CD8-positive, alpha-beta memory T cell (primary cell): Measurements from ENCODE around the gene FAM174C. TPM values are rescaled to one million over a fixed set of nuclear protein-coding genes. Genes with fewer than 3 reads are reported as not detected.
"Not testable (repeated sequence)": the region's sequence is repeated elsewhere in the genome, so short reads cannot be mapped to it uniquely, and the experiment has no call there.

ENCODE experiments used
- CTCF ChIA-PET: fragments of 350-600 bp; sonication (Branson Sonifier 250); formaldehyde crosslinking; loops from one replicate; lab custom pipeline; 2021; ENCODE audit warnings: antibody characterized with exemption; lab: Charles Lee
- POLR2A ChIA-PET: fragments of 350-600 bp; sonication (Branson Sonifier 250); formaldehyde crosslinking; loops from one replicate; lab custom pipeline; 2021; ENCODE audit warnings: antibody characterized with exemption; lab: Charles Lee
- DNase-seq, 5 donors: peaks; one replicate each; pipeline versions ENCODE4 v3.0.0 to v3.0.0-alpha.2; 2020 to 2022; ENCODE audit warnings: mixed read lengths in 1 of 5
- H3K27ac ChIP-seq: one replicate; pipeline ENCODE4 v1.7.0; 2013; ENCODE audit warnings: low read depth, mild to moderate bottlenecking, low read length, moderate library complexity
- H3K27me3 ChIP-seq: 2 replicates; pipeline ENCODE4 v1.7.0; 2013; ENCODE audit warnings: low read length, mild to moderate bottlenecking; ENCODE audit not compliant: insufficient read depth, poor library complexity, severe bottlenecking
- H3K36me3 ChIP-seq: 2 replicates; pipeline ENCODE4 v1.7.0; 2013; ENCODE audit warnings: mild to moderate bottlenecking, low read length, moderate library complexity; ENCODE audit not compliant: insufficient read depth
- H3K4me1 ChIP-seq: 2 replicates; pipeline ENCODE4 v1.7.0; 2013; ENCODE audit warnings: mild to moderate bottlenecking, low read length, moderate library complexity; ENCODE audit not compliant: insufficient read depth
- H3K4me3 ChIP-seq: 2 replicates; pipeline ENCODE4 v1.7.0; 2013; ENCODE audit warnings: mild to moderate bottlenecking, low read length
- H3K9me3 ChIP-seq: 2 replicates; pipeline ENCODE4 v1.7.0; 2013; ENCODE audit warnings: mild to moderate bottlenecking, low read length
- H3K27ac Mint-ChIP-seq, 8 donors: one replicate each; pipeline ENCODE4 v1.8.0; 2020 to 2021; ENCODE audit warnings: mixed read lengths in 8 of 8, mild to moderate bottlenecking in 6 of 8, inconsistent platforms in 3 of 8, moderate library complexity in 3 of 8
- H3K27me3 Mint-ChIP-seq, 2 donors: one replicate each; pipeline ENCODE4 v1.8.0; 2020 to 2021; ENCODE audit warnings: mixed read lengths in 2 of 2, mild to moderate bottlenecking in 1 of 2, moderate library complexity in 1 of 2
- H3K36me3 Mint-ChIP-seq, 3 donors: one replicate each; pipeline ENCODE4 v1.8.0; 2020 to 2021; ENCODE audit warnings: mixed read lengths in 3 of 3, inconsistent platforms in 1 of 3, mild to moderate bottlenecking in 1 of 3
- H3K4me1 Mint-ChIP-seq, 3 donors: one replicate each; pipeline ENCODE4 v1.8.0; 2020 to 2021; ENCODE audit warnings: mixed read lengths in 3 of 3, inconsistent platforms in 1 of 3, mild to moderate bottlenecking in 1 of 3
- H3K4me3 Mint-ChIP-seq, 7 donors: one replicate each; pipeline ENCODE4 v1.8.0; 2020 to 2021; ENCODE audit warnings: mixed read lengths in 7 of 7, mild to moderate bottlenecking in 6 of 7, moderate library complexity in 4 of 7, inconsistent platforms in 2 of 7
- H3K9me3 Mint-ChIP-seq, 5 donors: one replicate each; pipeline ENCODE4 v1.8.0; 2020 to 2022; ENCODE audit warnings: mixed read lengths in 5 of 5, mild to moderate bottlenecking in 3 of 5, moderate library complexity in 2 of 5, inconsistent platforms in 1 of 5
- polyA plus RNA-seq: library from polyadenylated mRNA; unstranded; fragments of 300-500 nt; fragmentation: Illumina TruSeq; gene quantifications from one replicate; pipeline ENCODE4 v1.2.3, GENCODE V29; 2021
- total RNA-seq, 2 experiments: library from RNA; stranded (reverse); gene quantifications; one replicate each; pipeline ENCODE4 v1.2.3, GENCODE V29; 2021

The FAM174C gene
- total and polyA plus RNA-seq, 3 experiments from 2014 or later: 100 to 113 (median 113) TPM

DNA sequence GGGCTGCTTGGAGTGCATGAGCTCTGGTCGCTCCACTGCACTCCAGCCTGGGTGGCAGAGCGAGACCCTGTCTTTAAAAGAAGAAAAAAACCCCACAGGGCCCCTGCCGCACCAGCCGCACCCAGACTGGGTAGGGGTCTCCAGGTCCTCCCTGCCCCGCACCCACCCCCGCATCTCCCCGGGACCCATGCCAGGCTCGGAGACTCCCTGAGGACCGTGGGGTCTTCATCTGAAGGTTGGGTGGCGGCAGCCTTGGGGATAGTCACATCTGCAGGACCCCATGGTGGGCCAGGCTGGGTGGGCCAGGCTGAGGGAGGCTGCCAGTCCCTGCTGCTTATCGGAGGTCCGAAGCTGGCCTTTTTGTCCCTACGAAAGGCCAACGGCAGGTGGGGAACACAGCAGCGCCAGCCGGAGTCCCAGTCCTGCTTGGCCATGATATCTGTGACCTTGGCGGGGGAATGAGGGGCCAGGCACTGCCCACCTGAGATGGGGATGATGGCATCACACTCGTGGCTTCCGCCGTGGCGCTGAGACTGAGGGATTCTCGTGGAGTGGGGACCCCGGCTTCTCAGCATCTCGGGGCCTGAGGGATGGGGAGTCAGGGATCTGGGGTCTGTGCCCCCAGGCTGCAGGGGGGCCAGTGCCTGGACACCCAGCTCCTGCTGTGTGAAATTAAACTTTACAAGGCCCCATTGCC, 21.4 kb downstream of the FAM174C start:
- no peak overlapping the region for H3K4me3 ChIP-seq
- Mint-ChIP-seq H3K27ac (no peak overlapping the region), H3K9me3 (no peaks in the 10 kb centered on the region), H3K4me3 (no peak overlapping the region), H3K36me3 (no peaks in the 10 kb centered on the region), H3K27me3 (peaks cover 10 to 11% of the 10 kb centered on the region in 2 donors), H3K4me1 (peaks cover 0 to 1% (median 0%) of the 10 kb centered on the region in 3 donors)
- ChIA-PET CTCF (no interaction called here), POLR2A (no interaction called here)
- no peaks in the 10 kb centered on the region for H3K9me3 ChIP-seq
- peaks cover 14% of the 10 kb centered on the region for H3K27me3 ChIP-seq
- no peaks in the 10 kb centered on the region for H3K36me3 ChIP-seq
- DNase-seq: no peak
- no peaks in the 10 kb centered on the region for H3K4me1 ChIP-seq
- no peak overlapping the region for H3K27ac ChIP-seq

DNA sequence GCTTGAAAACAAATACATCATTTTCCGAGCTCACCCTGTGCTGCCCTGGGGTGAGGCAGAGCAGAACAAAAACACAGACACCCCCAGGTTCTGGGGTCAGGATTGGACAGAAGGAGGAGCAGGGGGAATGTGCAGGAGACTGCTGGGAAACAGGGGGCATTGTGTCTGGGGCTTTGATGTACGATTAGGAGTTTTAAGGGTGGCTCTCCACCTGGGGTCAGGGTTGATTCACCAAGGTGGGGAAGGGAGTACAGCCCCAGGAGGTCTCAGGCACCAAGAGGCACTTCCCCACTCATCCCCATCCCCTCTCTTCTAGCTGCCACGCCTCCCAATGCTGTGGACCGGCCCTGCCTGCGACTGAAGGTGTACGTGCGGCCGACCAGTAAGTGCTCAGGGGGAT, 22.9 kb downstream of the FAM174C start:
- no peaks in the 10 kb centered on the region for H3K36me3 Mint-ChIP-seq
- ChIA-PET POLR2A (no interaction called here), CTCF (no interaction called here)
- no peak overlapping the region for H3K4me3 ChIP-seq
- H3K9me3 ChIP-seq: no peaks in the 10 kb centered on the region
- H3K36me3 ChIP-seq: no peaks in the 10 kb centered on the region
- H3K4me1 Mint-ChIP-seq: peaks cover 0 to 1% (median 0%) of the 10 kb centered on the region in 3 donors
- no peak for DNase-seq
- H3K4me3 Mint-ChIP-seq: peak overlapping the region in 1 of 7 donors; percentile 11
- peaks cover 11% of the 10 kb centered on the region for H3K27me3 ChIP-seq
- no peak overlapping the region for H3K27ac Mint-ChIP-seq
- H3K4me1 ChIP-seq: no peaks in the 10 kb centered on the region
- no peaks in the 10 kb centered on the region for H3K9me3 Mint-ChIP-seq
- H3K27me3 Mint-ChIP-seq: peaks cover 4% of the 10 kb centered on the region in 2 donors
- no peak overlapping the region for H3K27ac ChIP-seq

DNA sequence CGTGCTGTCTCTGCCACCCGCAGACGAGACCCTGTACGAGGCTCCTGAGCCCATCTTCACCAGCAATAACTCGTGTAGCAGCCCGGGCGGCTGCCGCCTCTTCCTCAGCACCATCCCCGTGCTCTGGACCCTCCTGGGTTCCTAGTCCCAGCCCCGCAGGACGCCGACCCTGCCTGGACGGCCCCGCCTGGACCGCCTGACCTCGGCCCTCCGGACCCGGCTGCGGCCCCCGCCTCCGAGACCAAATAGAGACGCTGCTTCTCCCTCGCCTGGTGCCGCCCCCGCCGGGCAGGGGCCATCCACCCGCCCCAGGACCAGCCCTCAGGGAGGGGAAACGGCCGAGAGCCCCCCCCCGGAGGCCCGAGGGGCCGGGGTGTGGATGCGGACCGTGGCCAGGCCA, 24.5 kb downstream of the FAM174C start:
- DNase-seq: no peak
- no peak overlapping the region for H3K4me3 Mint-ChIP-seq
- peaks cover under 1 to 2% of the 10 kb centered on the region in 2 donors for H3K27me3 Mint-ChIP-seq
- no peaks in the 10 kb centered on the region for H3K36me3 Mint-ChIP-seq
- Histone ChIP-seq H3K4me3 (no peak overlapping the region), H3K27ac (no peak overlapping the region), H3K9me3 (no peaks in the 10 kb centered on the region), H3K4me1 (no peaks in the 10 kb centered on the region), H3K27me3 (peaks cover 4% of the 10 kb centered on the region), H3K36me3 (no peaks in the 10 kb centered on the region)
- POLR2A ChIA-PET: no interaction called here
- H3K27ac Mint-ChIP-seq: no peak overlapping the region
- H3K4me1 Mint-ChIP-seq: peaks cover 0 to 1% (median 0%) of the 10 kb centered on the region in 3 donors
- CTCF ChIA-PET: no interaction called here
- H3K9me3 Mint-ChIP-seq: no peaks in the 10 kb centered on the region

DNA sequence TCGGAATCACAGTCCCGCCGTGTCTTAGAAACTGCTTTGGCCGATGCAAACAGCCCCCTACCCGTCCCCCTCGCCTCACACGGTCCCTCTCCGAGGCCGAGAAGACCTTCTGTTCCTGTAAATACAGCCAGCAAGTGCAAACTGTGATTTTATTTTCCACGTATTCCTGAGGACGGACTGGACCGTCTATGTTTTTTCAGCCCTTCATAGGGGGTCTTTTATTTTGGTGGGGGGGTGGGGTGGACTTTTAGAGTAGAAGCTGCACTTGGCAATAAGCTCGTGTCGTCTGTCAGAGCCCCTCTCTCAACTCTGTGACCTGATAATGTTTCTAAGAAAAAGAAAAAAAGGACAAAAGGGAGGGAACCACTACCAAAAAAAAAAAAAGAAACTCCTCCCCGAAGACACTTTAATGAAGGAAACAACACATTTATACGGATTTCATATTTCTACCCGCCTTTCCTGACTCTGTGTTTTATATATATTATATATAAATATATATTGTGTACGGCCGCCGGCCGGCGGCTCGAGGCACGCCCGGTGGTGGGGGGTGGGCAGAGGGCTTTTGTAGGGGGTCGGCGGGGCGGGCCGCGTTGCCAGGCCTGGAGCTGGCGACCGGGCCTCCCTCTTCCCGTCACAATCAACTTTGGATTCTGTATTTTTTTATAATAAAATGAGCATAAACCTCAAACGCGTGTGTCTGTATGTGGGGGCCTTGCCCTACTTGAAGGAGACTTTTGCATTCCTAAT, 25.6 kb downstream of the FAM174C start:
- H3K27ac Mint-ChIP-seq: no peak overlapping the region
- H3K4me3 Mint-ChIP-seq: no peak overlapping the region
- ChIA-PET POLR2A (no interaction called here), CTCF (no interaction called here)
- Histone ChIP-seq H3K27ac (no peak overlapping the region), H3K27me3 (no peaks in the 10 kb centered on the region), H3K4me3 (no peak overlapping the region), H3K4me1 (no peaks in the 10 kb centered on the region), H3K9me3 (no peaks in the 10 kb centered on the region), H3K36me3 (no peaks in the 10 kb centered on the region)
- no peaks in the 10 kb centered on the region for H3K36me3 Mint-ChIP-seq
- peaks cover 0 to 2% of the 10 kb centered on the region in 2 donors for H3K27me3 Mint-ChIP-seq
- DNase-seq: no peak
- no peaks in the 10 kb centered on the region for H3K4me1 Mint-ChIP-seq
- H3K9me3 Mint-ChIP-seq: no peaks in the 10 kb centered on the region

DNA sequence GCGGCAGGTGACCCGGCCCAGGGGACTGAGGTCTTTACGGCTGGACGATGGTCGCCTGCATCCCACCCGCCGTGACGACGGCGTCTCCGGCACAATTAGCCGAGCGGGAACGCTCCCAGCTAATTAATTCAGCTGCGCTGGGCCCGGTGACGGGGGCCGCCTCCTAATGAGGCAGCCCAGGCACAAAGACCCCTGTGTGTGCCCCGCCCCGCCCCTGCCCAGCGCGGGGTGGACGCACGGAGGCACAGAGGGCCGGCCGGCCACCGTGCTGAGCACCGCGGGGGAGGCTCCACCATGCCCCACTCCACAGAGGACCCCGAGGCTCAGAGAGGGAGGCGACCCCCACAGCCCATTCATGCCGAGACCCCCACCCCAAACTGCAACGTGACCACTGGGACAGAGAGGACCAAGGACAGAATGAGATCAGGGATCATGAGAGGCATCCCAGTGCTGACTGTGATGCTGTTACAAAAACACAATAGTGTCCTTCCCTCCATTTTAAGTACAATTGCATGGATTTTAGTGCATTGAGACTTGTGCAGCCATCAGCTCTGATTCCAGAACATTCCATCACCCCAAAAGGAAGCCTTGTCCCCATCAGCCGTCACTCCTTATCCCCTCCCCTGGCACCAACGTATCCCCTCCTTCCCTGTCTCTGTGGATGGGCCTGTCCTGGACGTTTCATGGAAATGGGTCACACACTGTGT, 27.4 kb downstream of the FAM174C start:
- peaks cover 0 to 2% of the 10 kb centered on the region in 2 donors for H3K27me3 Mint-ChIP-seq
- CTCF ChIA-PET: no interaction called here

DNA sequence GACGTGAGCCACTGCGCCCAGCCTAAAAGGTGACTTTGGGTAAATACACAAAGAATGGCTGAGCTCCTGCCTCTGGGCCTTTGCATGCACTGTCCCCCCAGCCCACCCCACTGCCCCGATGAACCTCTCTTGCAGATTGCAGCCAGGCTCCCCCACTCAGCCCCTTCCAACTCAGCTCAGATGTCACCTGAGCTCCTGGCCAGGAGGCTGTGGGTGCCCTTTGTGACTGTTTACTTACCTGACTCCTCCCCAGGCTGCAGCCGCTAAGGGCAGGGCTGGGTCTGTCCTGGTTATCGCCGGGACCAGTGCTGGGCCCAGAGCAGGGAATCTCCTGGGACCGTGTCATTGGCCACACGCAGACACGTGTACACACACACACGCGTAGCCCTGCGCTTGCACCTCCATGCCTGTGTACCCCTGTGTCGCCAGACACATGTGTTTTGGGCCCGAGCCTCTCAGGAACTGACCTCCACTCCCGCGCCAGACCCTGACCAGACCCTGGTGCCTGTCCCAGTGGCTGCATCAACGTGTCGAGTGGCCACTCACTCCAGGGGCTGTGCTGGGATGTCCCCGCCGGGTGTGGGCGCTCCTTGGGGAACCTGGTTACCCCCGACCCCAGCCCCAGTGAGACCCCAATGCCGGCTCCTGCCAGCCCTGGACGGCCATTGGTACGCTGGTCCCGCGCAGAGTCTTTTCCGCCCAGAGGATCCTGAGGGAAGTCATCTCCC, 29.0 kb downstream of the FAM174C start:
- no peaks in the 10 kb centered on the region for H3K9me3 Mint-ChIP-seq
- no peak for DNase-seq
- Histone ChIP-seq H3K4me1 (no peaks in the 10 kb centered on the region), H3K4me3 (no peak overlapping the region), H3K9me3 (no peaks in the 10 kb centered on the region), H3K36me3 (no peaks in the 10 kb centered on the region), H3K27me3 (no peaks in the 10 kb centered on the region), H3K27ac (no peak overlapping the region)
- peaks cover 0 to 2% of the 10 kb centered on the region in 2 donors for H3K27me3 Mint-ChIP-seq
- no peaks in the 10 kb centered on the region for H3K4me1 Mint-ChIP-seq
- ChIA-PET CTCF (no interaction called here), POLR2A (no interaction called here)
- no peaks in the 10 kb centered on the region for H3K36me3 Mint-ChIP-seq
- no peak overlapping the region for H3K27ac Mint-ChIP-seq
- no peak overlapping the region for H3K4me3 Mint-ChIP-seq

More for the DNA sequence above, 27.4 kb downstream of the FAM174C start:
- DNase-seq: no peak
- H3K27me3 ChIP-seq: no peaks in the 10 kb centered on the region
- no peaks in the 10 kb centered on the region for H3K36me3 ChIP-seq
- Mint-ChIP-seq H3K4me3 (no peak overlapping the region), H3K27ac (no peak overlapping the region), H3K4me1 (no peaks in the 10 kb centered on the region), H3K9me3 (no peaks in the 10 kb centered on the region), H3K36me3 (no peaks in the 10 kb centered on the region)
- no peaks in the 10 kb centered on the region for H3K4me1 ChIP-seq
- H3K9me3 ChIP-seq: no peaks in the 10 kb centered on the region
- no peak overlapping the region for H3K27ac ChIP-seq
- POLR2A ChIA-PET: no interaction called here
- H3K4me3 ChIP-seq: no peak overlapping the region

DNA sequence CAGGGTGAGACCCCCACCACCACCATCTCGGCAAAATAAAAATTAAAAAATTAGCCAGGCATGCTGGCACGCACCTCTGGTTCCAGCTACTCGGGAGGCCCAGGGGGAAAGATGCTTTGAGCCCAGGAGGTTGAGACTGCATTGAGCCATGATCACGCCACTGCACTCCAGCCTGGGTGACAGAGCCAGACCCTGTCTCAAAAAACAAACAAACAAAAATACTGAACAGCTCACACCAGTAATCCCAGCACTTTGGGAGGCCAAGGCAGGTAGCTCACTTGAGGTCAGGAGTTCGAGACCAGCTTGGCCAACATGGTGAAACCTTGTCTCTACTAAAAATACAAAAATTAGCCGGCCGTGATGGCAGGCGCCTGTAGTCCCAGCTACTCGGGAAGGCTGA, 30.0 kb downstream of the FAM174C start:
- H3K4me3 ChIP-seq, H3K27me3 Mint-ChIP-seq, H3K4me1 Mint-ChIP-seq, POLR2A ChIA-PET, H3K9me3 Mint-ChIP-seq, H3K4me3 Mint-ChIP-seq, H3K9me3 ChIP-seq, DNase-seq, H3K27me3 ChIP-seq, CTCF ChIA-PET, H3K4me1 ChIP-seq, H3K36me3 Mint-ChIP-seq, H3K27ac ChIP-seq, H3K36me3 ChIP-seq, H3K27ac Mint-ChIP-seq: not testable (repeated sequence)
